Measurements from ENCODE around the gene P4HA3.

P4HA3 gene

GRCh38 chr11:74262725-74263124 is 48.7 kb downstream of the P4HA3 start:
- no peak for DNase-seq

- DNase-seq: no peak
Measured at GRCh38 chr11:74257959-74258553, 53.4 kb downstream of the P4HA3 start.

- no peak for DNase-seq
Measured at GRCh38 chr11:74256378-74257133, 54.9 kb downstream of the P4HA3 start.

GRCh38 chr11:74255741-74256375 is 55.6 kb downstream of the P4HA3 start:
- peak in 3 of 5 experiments; percentile 24 to 70 (median 29) for DNase-seq

- no peak for DNase-seq
Measured at GRCh38 chr11:74253361-74253760, 58.1 kb downstream of the P4HA3 start.

GRCh38 chr11:74249496-74249895 is 61.9 kb downstream of the P4HA3 start:
- no peak for DNase-seq

GRCh38 chr11:74248469-74248868 is 63.0 kb downstream of the P4HA3 start:
- DNase-seq: no peak

- DNase-seq: no peak
Measured at GRCh38 chr11:74238243-74238642, 73.2 kb downstream of the P4HA3 start.

- DNase-seq: no peak
Measured at GRCh38 chr11:74237541-74237940, 73.9 kb downstream of the P4HA3 start.

- DNase-seq: no peak
Measured at GRCh38 chr11:74235121-74235520, 76.3 kb downstream of the P4HA3 start.

- DNase-seq: peak in 1 of 5 experiments; percentile 72
Measured at GRCh38 chr11:74233683-74234082, 77.8 kb downstream of the P4HA3 start.

GRCh38 chr11:74232311-74232950 is 79.0 kb downstream of the P4HA3 start:
- peak in 1 of 5 experiments; percentile 86 for DNase-seq

- no peak for DNase-seq
Measured at GRCh38 chr11:74226907-74227306, 84.5 kb downstream of the P4HA3 start.

GRCh38 chr11:74225565-74225964 is 85.9 kb downstream of the P4HA3 start:
- no peak for DNase-seq

- DNase-seq: no peak
Measured at GRCh38 chr11:74221816-74222215, 89.6 kb downstream of the P4HA3 start.

- DNase-seq: no peak
Measured at GRCh38 chr11:74220376-74220775, 91.1 kb downstream of the P4HA3 start.
